ENCODE measurements around the gene KSR1. TPM values are rescaled to one million over a fixed set of nuclear protein-coding genes. Genes with fewer than 3 reads are reported as not detected.
"Not testable (repeated sequence)": the region's sequence is repeated elsewhere in the genome, so short reads cannot be mapped to it uniquely, and the experiment has no call there.

Gene KSR1
- total RNA-seq, 4 donors from 2014 or later = 10.4 to 17.7 (median 13.2) TPM

DNA sequence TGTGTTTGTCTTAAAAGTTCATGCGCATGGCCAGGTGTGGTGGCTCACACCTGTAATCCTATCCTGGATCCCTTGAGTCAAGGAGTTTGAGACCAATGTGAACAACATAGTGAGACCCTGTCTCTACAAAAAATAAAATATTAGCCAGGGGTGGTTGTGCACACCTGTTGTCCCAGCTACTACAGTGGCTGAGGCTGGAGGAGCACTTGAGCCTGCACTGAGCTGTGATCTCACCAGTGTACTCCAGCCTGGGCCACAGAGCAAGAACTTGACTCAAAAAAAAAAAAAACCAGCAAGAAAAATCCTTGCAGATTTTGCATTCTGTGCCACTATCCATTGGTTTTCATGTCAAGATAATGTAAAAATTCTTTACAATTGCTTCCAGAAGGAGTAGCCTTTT, 8.2 kb downstream of the KSR1 start:
- Histone ChIP-seq H3K9me3 (no peaks in the 10 kb centered on the region), H3K4me1 (no peaks in the 10 kb centered on the region), H3K36me3 (no peaks in the 10 kb centered on the region), H3K27ac (no peak overlapping the region), H3K4me3 (no peak overlapping the region), H3K27me3 (no peaks in the 10 kb centered on the region)
- in situ Hi-C loops (cut with MboI; ENCODE audit: low sequenced_read_pairs in 4 of 4) = loop anchor here in 2 of 4 donors (25.0 kb wide), 1 partner anchor 102 kb away; no protein-coding TSS in a partner anchor
- TF ChIP-seq POLR2A (IDR thresholded peaks at IDR 0.05) = no peak
- TF ChIP-seq, protein P1, sequence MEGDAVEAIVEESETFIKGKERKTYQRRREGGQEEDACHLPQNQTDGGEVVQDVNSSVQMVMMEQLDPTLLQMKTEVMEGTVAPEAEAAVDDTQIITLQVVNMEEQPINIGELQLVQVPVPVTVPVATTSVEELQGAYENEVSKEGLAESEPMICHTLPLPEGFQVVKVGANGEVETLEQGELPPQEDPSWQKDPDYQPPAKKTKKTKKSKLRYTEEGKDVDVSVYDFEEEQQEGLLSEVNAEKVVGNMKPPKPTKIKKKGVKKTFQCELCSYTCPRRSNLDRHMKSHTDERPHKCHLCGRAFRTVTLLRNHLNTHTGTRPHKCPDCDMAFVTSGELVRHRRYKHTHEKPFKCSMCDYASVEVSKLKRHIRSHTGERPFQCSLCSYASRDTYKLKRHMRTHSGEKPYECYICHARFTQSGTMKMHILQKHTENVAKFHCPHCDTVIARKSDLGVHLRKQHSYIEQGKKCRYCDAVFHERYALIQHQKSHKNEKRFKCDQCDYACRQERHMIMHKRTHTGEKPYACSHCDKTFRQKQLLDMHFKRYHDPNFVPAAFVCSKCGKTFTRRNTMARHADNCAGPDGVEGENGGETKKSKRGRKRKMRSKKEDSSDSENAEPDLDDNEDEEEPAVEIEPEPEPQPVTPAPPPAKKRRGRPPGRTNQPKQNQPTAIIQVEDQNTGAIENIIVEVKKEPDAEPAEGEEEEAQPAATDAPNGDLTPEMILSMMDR (IDR thresholded peaks at IDR 0.05 in 4 of 5, conservative IDR thresholded peaks at IDR 0.05 in 1 of 5) = no peak
- DNase-seq = no peak
- ATAC-seq = no peak
- intact Hi-C loops (cut with DNase I; ENCODE audit: low total_unique reads) = no loop called here

DNA sequence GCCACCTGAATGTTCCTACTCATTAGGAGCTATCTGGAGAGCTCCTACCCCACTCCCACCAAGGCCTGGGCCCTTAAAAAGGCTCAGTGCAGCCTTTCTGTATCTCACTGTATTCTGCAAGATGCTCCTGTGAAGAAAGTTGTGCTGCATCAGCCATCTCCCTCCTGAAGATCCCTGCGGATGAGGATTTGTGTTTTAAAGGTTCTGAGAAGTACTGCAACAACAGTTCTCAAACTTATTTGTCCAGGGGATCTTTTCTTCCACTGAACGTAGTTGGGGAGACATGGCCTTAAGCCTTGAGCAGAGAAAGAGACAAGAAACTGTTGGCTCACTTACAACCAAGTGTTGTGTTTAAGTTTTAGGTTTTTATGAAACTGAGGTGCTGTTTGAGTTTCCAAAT, 9.6 kb downstream of the KSR1 start:
- H3K36me3 ChIP-seq; H3K27me3 ChIP-seq; H3K4me3 ChIP-seq; DNase-seq; H3K4me1 ChIP-seq; ATAC-seq; intact Hi-C loops (cut with DNase I; ENCODE audit: low total_unique reads); H3K9me3 ChIP-seq: not testable (repeated sequence)
- in situ Hi-C loops (cut with MboI; ENCODE audit: low sequenced_read_pairs in 4 of 4) = loop anchor here in 2 of 4 donors (25.0 kb wide), 1 partner anchor 104 kb away; no protein-coding TSS in a partner anchor
- peak overlapping the region in 1 of 4 donors; percentile 22 for H3K27ac ChIP-seq

DNA sequence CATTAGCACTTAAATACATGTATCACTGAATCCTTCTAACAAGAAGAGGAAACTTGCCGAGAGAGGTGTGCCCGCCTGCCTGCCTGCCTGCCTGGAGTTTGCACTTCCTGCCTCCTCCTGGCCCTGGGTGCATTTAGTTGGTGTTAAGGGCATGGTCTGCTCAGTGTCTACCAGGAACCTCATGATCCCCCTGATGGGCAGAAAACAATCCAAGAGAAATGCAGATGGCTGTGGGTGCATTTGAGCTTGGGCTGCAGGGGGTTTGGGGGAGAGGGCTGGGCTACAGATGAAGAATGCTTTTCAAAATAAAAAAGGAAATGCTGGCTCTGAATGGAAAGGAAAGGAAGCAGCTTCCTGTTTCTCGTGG, 10.1 kb downstream of the KSR1 start:
- Histone ChIP-seq H3K27me3 (no peaks in the 10 kb centered on the region), H3K27ac (peak overlapping the region in 2 of 4 donors; percentile 22), H3K4me3 (no peak overlapping the region), H3K9me3 (no peaks in the 10 kb centered on the region), H3K36me3 (no peaks in the 10 kb centered on the region), H3K4me1 (no peaks in the 10 kb centered on the region)
- TF ChIP-seq, protein P1 (IDR thresholded peaks at IDR 0.05 in 4 of 5, conservative IDR thresholded peaks at IDR 0.05 in 1 of 5) = no peak
- no peak for TF ChIP-seq POLR2A (IDR thresholded peaks at IDR 0.05)
- intact Hi-C loops (cut with DNase I; ENCODE audit: low total_unique reads) (no loop called here), in situ Hi-C loops (cut with MboI; ENCODE audit: low sequenced_read_pairs in 4 of 4) (loop anchor here in 2 of 4 donors (25.0 kb wide), 1 partner anchor 104 kb away; no protein-coding TSS in a partner anchor)
- no peak for ATAC-seq
- DNase-seq = no peak

DNA sequence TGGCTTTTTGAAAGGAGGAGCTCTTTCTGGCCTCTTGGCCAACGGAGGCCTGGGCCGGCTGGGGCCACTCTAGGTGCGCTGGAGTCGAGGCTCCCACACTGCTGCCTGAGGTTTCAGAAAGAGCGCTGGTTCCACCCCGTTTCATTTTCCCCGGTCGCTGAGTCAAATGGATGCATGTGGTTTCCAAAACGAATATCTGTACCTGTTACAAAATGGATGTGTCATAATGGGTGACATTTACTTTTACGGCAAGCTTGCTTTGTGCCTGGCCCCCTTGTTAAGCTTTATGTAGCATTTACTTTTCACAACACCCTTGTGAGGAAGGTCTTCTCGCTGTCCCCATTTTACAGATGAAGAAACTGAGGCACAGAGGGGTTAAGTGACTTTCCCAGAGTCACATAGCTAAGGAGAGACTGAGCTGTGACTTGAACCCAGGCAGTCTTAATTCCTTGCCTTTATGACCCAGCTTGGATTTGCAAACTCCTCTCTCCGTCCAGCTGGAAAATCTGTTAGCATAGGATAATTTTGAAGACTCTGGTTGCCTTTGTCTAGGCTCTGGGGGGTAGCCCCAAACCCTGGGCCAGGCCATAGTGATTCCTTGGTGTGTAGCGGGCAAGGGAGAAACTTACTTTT, 10.6 kb downstream of the KSR1 start:
- no peak for ATAC-seq
- no peak for DNase-seq
- no peaks in the 10 kb centered on the region for H3K9me3 ChIP-seq
- H3K27me3 ChIP-seq = no peaks in the 10 kb centered on the region
- TF ChIP-seq, protein P1 (IDR thresholded peaks at IDR 0.05 in 4 of 5, conservative IDR thresholded peaks at IDR 0.05 in 1 of 5) = no peak
- TF ChIP-seq POLR2A (IDR thresholded peaks at IDR 0.05) = no peak
- in situ Hi-C loops (cut with MboI; ENCODE audit: low sequenced_read_pairs in 4 of 4) = loop anchor here in 2 of 4 donors (25.0 kb wide), 1 partner anchor 105 kb away; no protein-coding TSS in a partner anchor
- H3K36me3 ChIP-seq = no peaks in the 10 kb centered on the region
- no peak overlapping the region for H3K4me3 ChIP-seq
- no peaks in the 10 kb centered on the region for H3K4me1 ChIP-seq
- peak overlapping the region in 2 of 4 donors; percentile 22 for H3K27ac ChIP-seq
- intact Hi-C loops (cut with DNase I; ENCODE audit: low total_unique reads) = no loop called here

DNA sequence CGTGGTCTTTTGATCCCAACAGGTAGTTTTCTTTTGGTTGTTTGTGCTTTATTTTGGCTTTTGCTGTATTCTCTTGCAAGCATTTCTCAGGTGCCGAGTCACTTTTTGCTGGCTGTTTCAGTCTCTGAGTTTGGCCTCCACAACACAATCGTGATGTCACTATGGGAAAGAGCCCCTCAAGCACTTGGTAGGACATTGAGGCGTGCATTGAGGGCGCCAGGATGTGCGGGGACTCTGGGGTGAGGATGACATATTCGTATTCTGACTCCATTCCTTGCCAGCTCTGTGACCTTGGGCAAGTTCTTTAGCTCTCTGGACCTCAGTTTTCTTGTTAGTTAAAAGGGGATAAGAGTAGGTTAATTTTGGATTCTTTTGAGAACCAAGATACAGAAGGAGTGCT, 13.0 kb downstream of the KSR1 start:
- no peaks in the 10 kb centered on the region for H3K9me3 ChIP-seq
- DNase-seq = no peak
- TF ChIP-seq POLR2A (IDR thresholded peaks at IDR 0.05) = no peak
- TF ChIP-seq, protein P1 (IDR thresholded peaks at IDR 0.05 in 4 of 5, conservative IDR thresholded peaks at IDR 0.05 in 1 of 5) = no peak
- no peaks in the 10 kb centered on the region for H3K36me3 ChIP-seq
- H3K4me3 ChIP-seq = no peak overlapping the region
- H3K27ac ChIP-seq = no peak overlapping the region
- H3K4me1 ChIP-seq = peaks cover 0 to 2% of the 10 kb centered on the region in 2 donors
- H3K27me3 ChIP-seq = no peaks in the 10 kb centered on the region
- intact Hi-C loops (cut with DNase I; ENCODE audit: low total_unique reads) (no loop called here), in situ Hi-C loops (cut with MboI; ENCODE audit: low sequenced_read_pairs in 4 of 4) (loop anchor here in 2 of 4 donors (25.0 kb wide), 1 partner anchor 107 kb away; no protein-coding TSS in a partner anchor)
- no peak for ATAC-seq

All from gastrocnemius medialis (tissue), 4 donors.